HEK293T (cell line): ENCODE data around the gene RNF111.

Experiments
- CTCF ChIA-PET: fragments of 350-600 bp; formaldehyde crosslinking; extraction: SDS; loops from one replicate; lab custom pipeline; 2021; ENCODE audit warnings: antibody characterized with exemption, inconsistent platforms; lab: Yijun Ruan, JAX
- POLR2A ChIA-PET: fragments of 350-600 bp; formaldehyde crosslinking; extraction: SDS; loops from one replicate; lab custom pipeline; 2020; ENCODE audit warnings: antibody characterized with exemption, inconsistent platforms; lab: Yijun Ruan, JAX
- DNase-seq: peaks from one replicate; pipeline ENCODE4 v3.0.0; 2012; ENCODE audit warnings: mixed read lengths; ENCODE audit errors: extremely low spot score
- ARNT ChIP-seq: fragments of 450-650 bp; IDR thresholded peaks from 2 replicates; pipeline ENCODE4 v1.6.1; 2017; ENCODE audit warnings: mild to moderate bottlenecking
- BHLHE40 ChIP-seq: fragments of 450-650 bp; IDR thresholded peaks from 2 replicates; pipeline ENCODE4 v1.6.1; 2016; ENCODE audit warnings: mild to moderate bottlenecking, moderate library complexity, borderline replicate concordance
- CTBP1 ChIP-seq: fragments of 450-650 bp; IDR thresholded peaks from 2 replicates; pipeline ENCODE4 v1.6.1; 2016; ENCODE audit warnings: borderline replicate concordance
- ELF4 ChIP-seq: fragments of 450-650 bp; IDR thresholded peaks from 2 replicates; pipeline ENCODE4 v1.6.1; 2017; ENCODE audit warnings: antibody characterized with exemption
- FOXA1 ChIP-seq: fragments of 450-650 bp; IDR thresholded peaks from 2 replicates; pipeline ENCODE4 v1.6.1; 2016; ENCODE audit warnings: mild to moderate bottlenecking
- FOXK2 ChIP-seq: fragments of 450-650 bp; IDR thresholded peaks from 2 replicates; pipeline ENCODE4 v1.6.1; 2016; ENCODE audit warnings: mild to moderate bottlenecking
- FOXM1 ChIP-seq: fragments of 450-650 bp; IDR thresholded peaks from 2 replicates; pipeline ENCODE4 v1.6.1; 2017; ENCODE audit warnings: mild to moderate bottlenecking, borderline replicate concordance
- HDGF ChIP-seq: fragments of 450-650 bp; IDR thresholded peaks from 2 replicates; pipeline ENCODE4 v1.6.1; 2017; ENCODE audit warnings: antibody characterized with exemption, borderline replicate concordance
- L3MBTL2 ChIP-seq: fragments of 450-650 bp; conservative IDR thresholded peaks from 2 replicates; pipeline ENCODE4 v1.6.1; 2016; ENCODE audit warnings: mild to moderate bottlenecking
- LEF1 ChIP-seq: fragments of 450-650 bp; IDR thresholded peaks from 2 replicates; pipeline ENCODE4 v1.6.1; 2017; ENCODE audit warnings: mild to moderate bottlenecking, borderline replicate concordance
- NFRKB ChIP-seq: fragments of 450-650 bp; IDR thresholded peaks from 2 replicates; pipeline ENCODE4 v1.6.1; 2016; ENCODE audit warnings: mild to moderate bottlenecking, moderate library complexity
- PKNOX1 ChIP-seq: fragments of 450-650 bp; IDR thresholded peaks from 2 replicates; pipeline ENCODE4 v1.6.1; 2016
- SP1 ChIP-seq: fragments of 450-650 bp; IDR thresholded peaks from 2 replicates; pipeline ENCODE4 v1.6.1; 2017
- SUZ12 ChIP-seq: fragments of 450-650 bp; IDR thresholded peaks from 2 replicates; pipeline ENCODE4 v1.6.1; 2016; ENCODE audit warnings: mild to moderate bottlenecking
- TARDBP ChIP-seq: fragments of 450-650 bp; IDR thresholded peaks from 2 replicates; pipeline ENCODE4 v1.6.1; 2016
- ZNF384 ChIP-seq: fragments of 450-650 bp; IDR thresholded peaks from 2 replicates; pipeline ENCODE4 v1.6.1; 2016

Gene RNF111

GRCh38 chr15:59017449-59017848 lies 30.0 kb downstream of the RNF111 start:
- ChIA-PET CTCF (no interaction called here), POLR2A (no interaction called here)
- TF ChIP-seq SUZ12 (no peak), FOXM1 (no peak), FOXA1 (no peak), BHLHE40 (no peak), FOXK2 (no peak), ZNF384 (no peak), NFRKB (no peak), CTBP1 (no peak), ARNT (no peak)
- DNase-seq = no peak

GRCh38 chr15:59018833-59019232 lies 31.4 kb downstream of the RNF111 start:
- CTCF ChIA-PET = no interaction called here
- POLR2A ChIA-PET = no interaction called here
- TF ChIP-seq LEF1 (no peak), SP1 (no peak), ARNT (no peak), TARDBP (no peak), ZNF384 (no peak), NFRKB (no peak), SUZ12 (no peak), FOXK2 (no peak), FOXA1 (no peak), ELF4 (no peak), PKNOX1 (no peak), BHLHE40 (no peak), CTBP1 (no peak)
- DNase-seq = no peak

GRCh38 chr15:59020322-59020721 lies 32.9 kb downstream of the RNF111 start:
- ChIA-PET POLR2A (no interaction called here), CTCF (no interaction called here)
- no peak for DNase-seq
- no peak for TF ChIP-seq L3MBTL2
- no peak for TF ChIP-seq PKNOX1
- TF ChIP-seq FOXM1 = no peak
- no peak for TF ChIP-seq BHLHE40
- no peak for TF ChIP-seq SP1
- no peak for TF ChIP-seq LEF1
- TF ChIP-seq HDGF = no peak

GRCh38 chr15:59022188-59022587 lies 34.7 kb downstream of the RNF111 start:
- POLR2A ChIA-PET = no interaction called here
- CTCF ChIA-PET = no interaction called here
- DNase-seq = no peak
- TF ChIP-seq L3MBTL2 (no peak), SP1 (no peak)

- DNase-seq = no peak
- ChIA-PET CTCF (no interaction called here), POLR2A (no interaction called here)
- TF ChIP-seq ELF4 (no peak), SUZ12 (no peak), SP1 (no peak), CTBP1 (no peak), PKNOX1 (no peak), FOXM1 (no peak), FOXK2 (no peak), L3MBTL2 (no peak), LEF1 (no peak), FOXA1 (no peak), TARDBP (no peak), BHLHE40 (no peak), ZNF384 (no peak)
Measured at GRCh38 chr15:59026207-59026606, 38.7 kb downstream of the RNF111 start.

- no peak for TF ChIP-seq CTBP1
- no peak for TF ChIP-seq FOXA1
- TF ChIP-seq SP1 = no peak
- no peak for TF ChIP-seq NFRKB
- TF ChIP-seq HDGF = no peak
- TF ChIP-seq FOXK2 = no peak
- DNase-seq = no peak
- CTCF ChIA-PET = no interaction called here
- POLR2A ChIA-PET = no interaction called here
Measured at GRCh38 chr15:59028387-59028955, 41.0 kb downstream of the RNF111 start.

- CTCF ChIA-PET = no interaction called here
- TF ChIP-seq ARNT = no peak
- TF ChIP-seq HDGF = no peak
- TF ChIP-seq ZNF384 = no peak
- DNase-seq = no peak
- POLR2A ChIA-PET = no interaction called here
Measured at GRCh38 chr15:59029554-59029953, 42.1 kb downstream of the RNF111 start.
